ENCODE measurements around the gene UBAC1.
"Not testable (repeated sequence)": the region's sequence is repeated elsewhere in the genome, so short reads cannot be mapped to it uniquely, and the experiment has no call there.

UBAC1 gene

DNA sequence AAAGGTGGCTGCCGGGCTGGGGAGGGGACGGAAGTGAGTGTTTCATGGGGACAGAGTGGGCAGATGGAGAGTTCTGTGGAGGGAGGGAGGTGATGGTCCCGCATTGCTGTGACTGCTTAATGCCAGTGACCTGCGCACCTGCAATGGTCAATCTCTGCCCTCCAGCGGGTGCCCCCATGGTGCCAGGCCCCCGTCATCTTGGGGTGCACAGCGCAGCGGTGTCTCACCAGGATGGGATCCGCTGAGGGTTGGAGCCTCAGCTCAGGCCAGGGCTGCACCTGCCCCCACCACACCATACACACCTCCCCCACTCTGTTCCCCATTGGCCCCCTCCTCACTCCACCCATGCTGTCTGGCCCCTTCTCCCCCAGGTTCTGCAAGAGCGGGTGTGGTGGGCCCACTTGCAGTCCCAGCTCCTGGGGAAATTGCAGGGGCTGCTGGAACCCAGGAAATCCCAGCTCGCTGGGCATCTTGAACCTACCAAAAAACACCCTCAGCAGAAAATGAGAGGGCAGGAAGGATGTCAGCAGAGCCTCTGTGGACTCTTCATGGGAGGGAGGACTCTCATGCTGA, 41.8 kb downstream of the UBAC1 start:
- DNase-seq (ENCODE audit: insufficient read length) (no peak), FAIRE-seq (no peak)
- TF ChIP-seq POLR2A (IDR thresholded peaks at IDR 0.05; ENCODE audit: low read depth, low read length) (no peak), TAF1 (IDR thresholded peaks at IDR 0.05; ENCODE audit: borderline replicate concordance, low read depth, low read length) (no peak), POLR2AphosphoS5 (IDR thresholded peaks at IDR 0.05; ENCODE audit: low read depth, low read length) (no peak)

DNA sequence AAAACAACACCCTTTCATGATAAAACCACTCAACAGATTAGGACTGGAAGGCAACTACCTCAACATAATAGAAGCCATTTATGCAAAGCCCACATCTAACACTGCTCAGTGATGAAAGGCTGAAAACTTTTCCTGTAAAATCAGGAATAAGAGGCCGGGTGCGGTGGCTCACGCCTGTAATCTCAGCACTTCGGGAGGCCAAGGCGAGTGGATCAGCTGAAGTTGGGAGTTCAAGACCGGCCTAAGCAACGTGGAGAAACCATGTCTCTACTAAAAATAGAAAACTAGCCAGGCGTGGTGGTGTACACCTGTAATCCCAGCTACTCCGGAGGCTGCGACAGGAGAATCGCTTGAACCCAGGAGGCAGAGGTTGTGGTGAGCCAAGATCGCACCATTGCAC, 44.9 kb downstream of the UBAC1 start:
- DNase-seq (ENCODE audit: insufficient read length); FAIRE-seq: not testable (repeated sequence)

DNA sequence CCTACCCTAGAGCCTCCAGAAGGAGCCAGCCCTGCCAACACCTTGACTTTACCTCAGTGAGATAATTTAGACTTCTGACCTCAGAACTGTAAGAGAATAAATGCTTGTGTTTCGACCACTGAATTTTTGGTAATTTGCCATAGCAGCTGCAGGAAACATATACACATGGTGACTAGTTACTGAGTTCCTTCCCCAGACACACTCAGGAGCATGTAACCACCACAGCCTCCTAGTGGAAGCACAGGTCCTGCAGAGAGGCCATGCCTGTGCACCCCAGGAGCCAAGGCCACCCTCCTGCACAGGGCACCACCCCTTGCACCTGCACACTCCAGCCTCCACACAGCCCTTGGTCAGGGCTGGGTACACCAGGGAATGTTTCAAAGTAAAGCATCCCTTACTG, 46.3 kb downstream of the UBAC1 start:
- no peak for DNase-seq (ENCODE audit: insufficient read length)
- TF ChIP-seq POLR2AphosphoS5 (IDR thresholded peaks at IDR 0.05; ENCODE audit: low read depth, low read length) (no peak), POLR2A (IDR thresholded peaks at IDR 0.05; ENCODE audit: low read depth, low read length) (no peak), TAF1 (IDR thresholded peaks at IDR 0.05; ENCODE audit: borderline replicate concordance, low read depth, low read length) (no peak)
- no peak for FAIRE-seq

DNA sequence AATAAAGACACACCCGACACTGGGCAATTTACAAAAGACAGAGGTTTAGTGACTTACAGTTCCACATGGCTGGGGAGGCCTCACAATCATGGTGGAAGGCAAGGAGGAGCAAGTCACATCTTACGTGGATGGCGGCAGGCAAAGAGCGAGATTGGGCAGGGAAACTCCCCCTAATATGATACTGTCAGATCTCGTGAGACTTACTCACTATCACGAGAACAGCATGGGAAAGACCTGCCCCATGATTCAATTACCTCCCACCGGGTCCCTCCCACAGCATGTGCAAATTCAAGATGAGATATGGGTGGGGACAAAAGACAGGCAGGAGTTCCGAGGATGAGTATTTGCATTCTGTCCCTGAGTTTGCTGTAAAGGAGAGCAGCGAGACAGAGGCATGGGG, 49.9 kb downstream of the UBAC1 start:
- FAIRE-seq; DNase-seq (ENCODE audit: insufficient read length): not testable (repeated sequence)

DNA sequence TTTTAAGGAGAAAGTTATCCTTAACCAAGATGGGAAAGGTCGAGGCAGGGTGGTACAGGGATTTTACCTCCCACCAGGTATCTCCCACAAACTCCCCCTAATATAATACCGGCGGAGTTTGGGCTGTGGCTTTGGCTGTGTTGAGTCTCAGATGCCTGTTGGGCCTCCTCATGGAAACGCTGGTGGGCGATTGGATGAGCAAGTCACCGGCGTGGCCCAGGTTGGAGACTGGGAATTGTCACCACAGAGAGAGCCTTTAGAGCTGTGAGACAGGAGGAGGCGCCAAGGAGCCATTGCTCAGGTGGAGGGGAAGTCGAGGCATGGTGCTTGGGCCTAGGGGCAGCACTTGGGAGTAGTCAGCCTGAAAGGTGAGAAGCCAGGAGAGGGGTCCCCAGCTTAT, 50.4 kb downstream of the UBAC1 start:
- TF ChIP-seq POLR2AphosphoS5 (IDR thresholded peaks at IDR 0.05; ENCODE audit: low read depth, low read length) = no peak
- TF ChIP-seq TAF1 (IDR thresholded peaks at IDR 0.05; ENCODE audit: borderline replicate concordance, low read depth, low read length) = no peak
- TF ChIP-seq POLR2A (IDR thresholded peaks at IDR 0.05; ENCODE audit: low read depth, low read length) = no peak
- DNase-seq (ENCODE audit: insufficient read length) (no peak), FAIRE-seq (no peak)

DNA sequence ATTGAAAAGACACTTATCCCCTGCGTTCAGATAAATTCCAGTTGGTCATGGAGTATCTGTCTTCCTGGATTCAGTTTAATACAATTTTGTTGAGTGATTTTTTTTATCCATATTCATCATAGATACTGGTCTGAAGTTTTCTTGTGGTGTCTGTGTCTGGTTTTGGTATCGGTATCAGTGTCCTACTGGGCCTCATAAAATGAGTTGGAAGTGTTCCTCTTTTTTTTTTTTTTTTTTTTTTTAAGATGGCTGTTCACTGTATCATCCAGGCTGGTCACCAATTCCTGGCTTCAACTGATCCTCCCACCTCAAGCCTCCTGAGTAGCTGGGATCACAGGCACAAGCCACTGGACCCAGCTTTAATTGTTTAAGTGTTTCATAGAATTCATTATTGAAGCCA, 51.0 kb downstream of the UBAC1 start:
- no peak for FAIRE-seq
- no peak for DNase-seq (ENCODE audit: insufficient read length)
- TF ChIP-seq POLR2AphosphoS5 (IDR thresholded peaks at IDR 0.05; ENCODE audit: low read depth, low read length) (no peak), POLR2A (IDR thresholded peaks at IDR 0.05; ENCODE audit: low read depth, low read length) (no peak), TAF1 (IDR thresholded peaks at IDR 0.05; ENCODE audit: borderline replicate concordance, low read depth, low read length) (no peak)

DNA sequence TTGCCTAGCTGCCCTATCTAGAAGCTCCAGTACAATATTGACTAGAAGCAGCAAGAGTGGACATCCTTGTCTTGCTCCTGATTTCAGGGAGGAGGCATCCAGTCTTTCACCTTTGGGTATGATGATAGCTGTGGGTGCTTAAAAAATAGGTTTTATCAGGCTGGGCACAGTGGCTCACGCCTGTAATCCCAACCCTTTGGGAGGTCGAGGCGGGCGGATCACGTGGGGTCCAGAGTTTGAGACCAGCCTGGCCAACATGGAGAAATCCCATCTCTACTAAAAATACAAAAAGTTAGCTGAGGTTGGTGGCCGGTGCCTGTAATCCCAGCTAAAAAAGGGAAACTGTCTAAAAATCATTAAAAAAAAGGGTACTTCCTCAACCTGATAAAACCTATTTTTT, 51.8 kb downstream of the UBAC1 start:
- FAIRE-seq (no peak), DNase-seq (ENCODE audit: insufficient read length) (no peak)
- TF ChIP-seq POLR2A (IDR thresholded peaks at IDR 0.05; ENCODE audit: low read depth, low read length) = no peak

DNA sequence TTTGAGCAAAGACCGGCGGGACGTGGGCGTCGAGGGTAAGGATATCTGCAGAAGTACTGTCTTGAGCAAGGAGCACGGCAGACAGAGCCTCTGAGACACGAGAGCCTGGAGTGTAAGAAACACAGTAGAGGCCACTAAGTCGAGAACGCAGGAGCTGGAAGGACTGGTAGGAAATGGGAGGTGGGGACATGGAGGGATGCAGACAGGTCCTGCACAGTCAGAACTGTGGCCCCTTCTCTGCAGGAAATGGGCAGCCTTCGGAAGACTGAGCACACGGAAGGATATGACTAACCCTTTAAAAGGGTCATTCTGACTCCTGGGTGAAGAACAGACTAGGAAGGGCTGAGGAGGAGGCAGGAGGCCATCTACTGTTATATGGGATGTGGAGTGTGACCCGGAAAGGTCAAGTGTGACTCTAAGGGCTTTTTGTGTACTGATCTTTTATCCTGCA, 52.4 kb downstream of the UBAC1 start:
- DNase-seq (ENCODE audit: insufficient read length) = no peak
- no peak for TF ChIP-seq TAF1 (IDR thresholded peaks at IDR 0.05; ENCODE audit: borderline replicate concordance, low read depth, low read length)
- no peak for TF ChIP-seq POLR2A (IDR thresholded peaks at IDR 0.05; ENCODE audit: low read depth, low read length)
- no peak for TF ChIP-seq POLR2AphosphoS5 (IDR thresholded peaks at IDR 0.05; ENCODE audit: low read depth, low read length)
- FAIRE-seq = no peak

DNA sequence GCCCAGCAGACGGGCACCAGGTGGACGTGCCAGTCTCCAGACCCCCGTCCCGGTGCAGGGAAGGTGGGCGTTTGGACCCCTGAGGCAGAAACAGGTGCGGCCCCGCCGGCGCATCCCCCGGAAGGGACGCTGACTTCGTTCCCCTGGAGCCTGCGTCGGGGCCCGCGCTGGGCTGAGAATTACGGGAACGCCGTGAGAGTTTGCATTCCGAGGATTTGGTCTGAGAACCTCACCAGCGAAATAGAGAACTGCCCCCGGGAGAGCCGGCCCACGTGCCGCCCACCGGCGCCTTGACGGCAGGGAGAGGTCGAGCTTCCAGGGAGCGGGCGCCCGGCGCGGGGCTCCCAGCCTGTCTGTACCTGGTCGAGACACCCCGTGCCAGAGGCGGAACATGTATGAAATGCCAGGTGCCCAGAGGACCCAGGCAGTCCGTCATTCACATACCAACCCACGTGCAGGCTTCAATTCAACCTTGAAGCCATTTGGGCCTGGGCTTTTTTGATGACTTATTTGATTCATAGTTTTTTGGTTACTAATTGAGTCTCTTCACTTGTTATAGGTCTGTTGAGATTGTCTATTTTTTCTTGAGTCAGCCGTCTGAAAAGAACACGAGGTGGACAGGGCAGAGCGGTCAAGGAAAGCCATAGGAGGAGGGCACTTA, 53.0 kb downstream of the UBAC1 start:
- TF ChIP-seq POLR2AphosphoS5 (IDR thresholded peaks at IDR 0.05; ENCODE audit: low read depth, low read length) (no peak), POLR2A (IDR thresholded peaks at IDR 0.05; ENCODE audit: low read depth, low read length) (no peak), TAF1 (IDR thresholded peaks at IDR 0.05; ENCODE audit: borderline replicate concordance, low read depth, low read length) (no peak)
- DNase-seq (ENCODE audit: insufficient read length) (no peak), FAIRE-seq (no peak)

DNA sequence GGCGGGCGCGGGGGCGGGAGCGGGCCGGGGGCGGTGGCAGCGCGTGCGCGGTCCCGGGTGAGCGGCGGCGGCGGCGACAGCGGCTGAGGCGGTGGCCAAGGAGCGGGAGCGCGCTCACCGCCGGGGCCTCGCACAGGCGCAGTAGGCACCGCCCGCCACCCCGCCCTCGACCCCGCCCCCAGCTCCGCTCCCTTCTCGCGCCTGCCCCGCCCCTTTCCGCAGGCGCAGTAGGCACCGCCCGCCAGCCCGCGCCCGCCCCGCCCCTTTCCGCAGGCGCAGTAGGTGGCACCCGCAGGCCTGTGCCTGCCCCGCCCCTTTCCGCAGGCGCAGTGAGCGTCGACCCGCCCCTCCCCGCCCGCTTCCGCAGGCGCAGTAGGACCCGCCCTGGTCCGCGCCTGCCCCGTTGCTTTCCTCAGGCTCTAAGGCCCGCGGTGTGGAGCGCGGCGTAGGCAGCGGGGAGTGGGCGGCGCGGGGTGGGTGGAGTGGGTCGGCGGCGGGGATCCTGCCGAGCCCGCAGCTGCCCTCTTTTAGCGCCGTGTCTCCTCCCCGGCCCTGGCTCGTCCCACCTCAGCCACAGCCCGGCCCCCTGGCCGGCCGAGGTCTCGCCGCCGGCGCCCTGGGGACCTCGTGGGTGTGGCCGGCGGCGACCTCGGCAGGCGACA, 53.6 kb downstream of the UBAC1 start, which contains the start of gene CAMSAP1:
TSS of gene CAMSAP1 (minus strand) at position 116 of the 662 bp plus-strand sequence. CDS start 387 bp downstream, outside the sequence.
- DNase-seq (ENCODE audit: insufficient read length) (peak; percentile 89), FAIRE-seq (peak; percentile 91)
- peak; percentile 40; the same call in 1 of the 2 replicates for TF ChIP-seq POLR2A (IDR thresholded peaks at IDR 0.05; ENCODE audit: low read depth, low read length)
- no peak for TF ChIP-seq POLR2AphosphoS5 (IDR thresholded peaks at IDR 0.05; ENCODE audit: low read depth, low read length)
- no peak for TF ChIP-seq TAF1 (IDR thresholded peaks at IDR 0.05; ENCODE audit: borderline replicate concordance, low read depth, low read length)

DNA sequence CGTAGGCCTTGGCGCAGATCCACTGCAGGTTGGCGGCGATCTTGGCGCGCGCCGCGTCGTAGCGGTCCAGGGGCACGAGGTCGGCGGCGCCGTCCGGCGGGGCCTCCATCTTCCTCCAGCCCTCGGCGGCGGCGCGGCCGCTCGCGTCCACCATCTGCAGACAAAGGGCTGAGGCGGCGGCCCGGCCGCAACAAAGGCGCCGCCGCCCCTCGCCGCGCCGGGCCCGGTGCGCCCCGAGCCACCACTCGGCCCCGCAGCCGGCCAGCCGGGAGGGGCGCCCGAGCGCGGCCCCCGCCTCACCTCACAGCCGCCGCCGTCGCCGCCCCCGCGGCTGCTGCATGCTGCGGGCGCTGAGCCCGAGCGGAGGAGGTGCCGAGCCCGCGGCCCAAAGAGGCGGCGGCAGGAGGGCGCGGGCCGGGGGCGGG, 54.2 kb downstream of the UBAC1 start:
- FAIRE-seq (peak; percentile 5), DNase-seq (ENCODE audit: insufficient read length) (no peak)
- TF ChIP-seq TAF1 (IDR thresholded peaks at IDR 0.05; ENCODE audit: borderline replicate concordance, low read depth, low read length) (no peak), POLR2AphosphoS5 (IDR thresholded peaks at IDR 0.05; ENCODE audit: low read depth, low read length) (no peak), POLR2A (IDR thresholded peaks at IDR 0.05; ENCODE audit: low read depth, low read length) (no peak)

DNA sequence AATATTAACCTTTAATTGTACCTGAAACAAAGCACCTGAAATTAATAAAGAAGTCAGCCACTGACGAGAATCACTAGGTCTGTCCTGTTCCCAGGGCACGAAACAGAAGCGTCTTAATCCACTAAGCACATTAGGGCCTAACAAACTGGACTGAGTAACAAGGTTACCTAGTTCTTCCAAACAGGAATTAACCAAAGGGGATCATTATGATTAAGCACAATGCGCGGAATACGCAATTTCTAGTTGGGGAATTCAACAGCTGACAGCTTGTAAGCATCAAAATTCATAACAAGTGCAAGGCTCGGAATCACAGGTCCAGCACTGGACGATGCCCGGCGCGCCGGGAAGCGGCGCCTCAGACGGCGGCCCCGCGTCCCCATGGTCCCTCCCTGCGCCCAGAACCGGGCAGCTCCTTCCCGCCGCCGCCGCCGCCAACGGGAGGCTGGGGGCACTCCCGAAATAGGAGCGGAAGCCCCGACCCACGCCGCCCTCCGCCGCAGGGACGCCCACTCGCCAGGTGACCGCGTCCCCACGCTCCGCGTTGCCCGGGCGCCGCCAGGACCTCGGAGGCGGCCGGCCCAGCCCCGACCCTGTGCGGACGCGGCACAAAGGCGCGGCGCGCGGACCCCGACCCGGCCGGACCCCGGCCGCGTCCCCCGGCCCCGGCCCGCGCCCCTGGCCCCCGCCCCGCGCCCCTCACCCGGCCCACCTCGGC, 54.7 kb downstream of the UBAC1 start:
- TF ChIP-seq POLR2A (IDR thresholded peaks at IDR 0.05; ENCODE audit: low read depth, low read length) = no peak
- TF ChIP-seq TAF1 (IDR thresholded peaks at IDR 0.05; ENCODE audit: borderline replicate concordance, low read depth, low read length) = no peak
- TF ChIP-seq POLR2AphosphoS5 (IDR thresholded peaks at IDR 0.05; ENCODE audit: low read depth, low read length) = no peak
- FAIRE-seq = no peak
- DNase-seq (ENCODE audit: insufficient read length) = no peak

Data from GM12892 (cell line).